Cardiac fibroblast (primary cell): ENCODE data around the gene TNIK.
A peak's percentile ranks its signal among the peaks of the same experiment; 100 is the strongest.

Experiments
- DNase-seq, 2 donors: peaks; one replicate each; pipeline versions ENCODE4 v3.0.0 to v3.0.0-alpha.2; 2010; ENCODE audit warnings: low read depth in 2 of 2
- H3K4me3 ChIP-seq, 2 donors: replicated peaks in 1 of 2; 1 replicate in 1 of 2; 2 replicates in 1 of 2; pipeline ENCODE4 v1.5.1; 2011; ENCODE audit warnings: low read depth in 2 of 2, low read length in 2 of 2, mild to moderate bottlenecking in 2 of 2, moderate library complexity in 1 of 2
- TF ChIP-seq, protein P1 (sequence below): IDR thresholded peaks from one replicate; pipeline ENCODE4 v1.5.1; 2011; ENCODE audit warnings: low read depth, mild to moderate bottlenecking, low read length, inconsistent platforms

The TNIK gene

DNA sequence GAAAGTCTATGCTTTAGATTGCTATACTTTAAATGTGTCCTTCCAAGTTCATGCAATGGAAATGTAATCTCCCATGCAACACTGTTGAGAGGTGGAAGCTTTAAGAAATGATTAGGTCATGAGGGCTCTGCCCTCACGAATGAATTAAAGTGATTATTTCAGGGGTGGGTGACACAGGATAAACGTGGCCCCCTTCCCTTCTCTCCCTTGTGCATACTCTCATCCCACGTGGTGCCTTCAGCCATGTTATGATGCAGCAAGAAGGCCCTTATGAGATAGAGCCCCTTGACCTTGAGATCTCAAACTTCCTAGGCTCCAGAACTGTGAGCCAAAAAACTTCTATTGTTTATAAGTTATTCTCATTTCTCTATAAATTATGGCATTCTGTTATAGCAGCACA lies 183.3 kb downstream of the TNIK start:
- no peak for DNase-seq
- TF ChIP-seq, protein P1, sequence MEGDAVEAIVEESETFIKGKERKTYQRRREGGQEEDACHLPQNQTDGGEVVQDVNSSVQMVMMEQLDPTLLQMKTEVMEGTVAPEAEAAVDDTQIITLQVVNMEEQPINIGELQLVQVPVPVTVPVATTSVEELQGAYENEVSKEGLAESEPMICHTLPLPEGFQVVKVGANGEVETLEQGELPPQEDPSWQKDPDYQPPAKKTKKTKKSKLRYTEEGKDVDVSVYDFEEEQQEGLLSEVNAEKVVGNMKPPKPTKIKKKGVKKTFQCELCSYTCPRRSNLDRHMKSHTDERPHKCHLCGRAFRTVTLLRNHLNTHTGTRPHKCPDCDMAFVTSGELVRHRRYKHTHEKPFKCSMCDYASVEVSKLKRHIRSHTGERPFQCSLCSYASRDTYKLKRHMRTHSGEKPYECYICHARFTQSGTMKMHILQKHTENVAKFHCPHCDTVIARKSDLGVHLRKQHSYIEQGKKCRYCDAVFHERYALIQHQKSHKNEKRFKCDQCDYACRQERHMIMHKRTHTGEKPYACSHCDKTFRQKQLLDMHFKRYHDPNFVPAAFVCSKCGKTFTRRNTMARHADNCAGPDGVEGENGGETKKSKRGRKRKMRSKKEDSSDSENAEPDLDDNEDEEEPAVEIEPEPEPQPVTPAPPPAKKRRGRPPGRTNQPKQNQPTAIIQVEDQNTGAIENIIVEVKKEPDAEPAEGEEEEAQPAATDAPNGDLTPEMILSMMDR: no peak
- no peak overlapping the region for H3K4me3 ChIP-seq

DNA sequence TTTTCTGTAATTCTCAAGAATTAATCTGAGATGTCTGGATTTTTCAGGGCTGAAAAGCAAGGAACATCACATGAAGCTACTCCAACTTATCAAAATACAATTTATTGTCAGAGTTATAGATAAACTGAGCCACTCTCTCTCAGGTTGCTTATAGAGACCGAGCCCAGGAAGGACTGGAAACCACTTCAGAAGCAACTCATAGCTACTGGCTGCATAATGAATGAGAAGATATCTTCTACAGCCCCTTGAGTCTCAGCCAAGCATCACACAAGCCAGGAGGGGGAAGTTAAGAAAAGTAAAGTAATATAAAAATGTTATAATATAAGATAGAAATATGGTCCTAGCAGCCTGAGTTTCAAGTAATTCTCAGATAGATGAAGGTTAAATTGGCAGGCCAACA lies 186.0 kb downstream of the TNIK start:
- no peak for DNase-seq
- no peak overlapping the region for H3K4me3 ChIP-seq
- TF ChIP-seq, protein P1: no peak

DNA sequence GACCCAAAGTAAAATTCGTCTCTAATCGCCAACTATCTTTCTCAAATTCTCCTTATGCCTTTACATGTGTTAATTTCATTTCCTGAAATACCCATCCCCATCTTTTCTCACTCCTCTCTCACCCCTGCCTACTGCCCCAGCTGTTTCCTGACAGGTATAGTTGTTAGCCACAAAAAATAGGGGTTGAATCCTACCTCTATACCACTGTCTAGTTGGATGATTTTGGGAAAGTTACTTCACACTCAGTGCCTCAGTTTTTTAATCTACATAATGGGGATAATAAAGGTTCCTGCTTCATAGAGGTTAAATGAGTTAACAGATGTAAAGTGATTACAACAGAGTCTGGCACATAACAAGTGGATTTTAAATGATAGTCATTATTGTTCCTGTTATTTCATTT lies 189.7 kb downstream of the TNIK start:
- DNase-seq: no peak
- TF ChIP-seq, protein P1: no peak
- H3K4me3 ChIP-seq: no peak overlapping the region

DNA sequence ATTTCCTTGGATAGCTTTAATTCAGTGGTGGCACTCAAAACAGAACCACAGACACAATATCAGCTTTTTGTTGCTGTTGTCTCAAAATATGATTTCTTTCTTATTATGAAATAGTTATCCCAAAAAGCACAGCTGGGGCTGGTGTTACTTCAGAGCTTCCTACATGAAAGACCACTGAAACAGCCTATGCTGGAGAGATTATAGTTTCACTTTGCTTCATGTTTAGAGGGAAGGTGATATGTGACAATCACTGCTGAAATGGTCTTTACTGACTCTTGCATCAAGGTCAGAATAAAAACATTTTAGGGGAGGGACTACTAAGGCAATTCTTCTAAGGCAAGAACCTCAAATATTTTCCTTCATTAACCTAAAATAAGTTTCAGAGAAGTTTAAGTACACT lies 190.7 kb downstream of the TNIK start:
- TF ChIP-seq, protein P1: no peak
- DNase-seq: peak in 1 of 2 donors; percentile 12
- H3K4me3 ChIP-seq: no peak overlapping the region

DNA sequence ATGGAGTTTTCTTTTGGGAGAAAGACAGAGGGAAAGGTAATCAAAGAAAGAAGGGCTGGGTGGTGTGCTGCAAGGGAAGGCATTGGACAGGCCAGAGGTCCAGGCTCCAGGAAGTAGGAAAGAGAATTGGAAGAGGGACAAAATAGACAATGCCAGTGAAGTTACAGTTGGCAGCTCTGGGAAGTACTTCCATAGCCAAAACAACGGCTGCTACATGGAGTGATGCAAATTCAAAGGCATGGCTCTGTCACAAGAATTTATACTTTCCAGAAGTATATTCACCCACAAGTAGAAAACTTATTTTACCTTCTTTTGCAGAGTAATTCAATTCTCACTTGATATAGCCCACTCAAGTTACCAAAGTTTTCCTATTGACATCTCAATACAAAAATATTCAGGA lies 191.5 kb downstream of the TNIK start:
- no peak overlapping the region for H3K4me3 ChIP-seq
- TF ChIP-seq, protein P1: no peak
- DNase-seq: peak in 1 of 2 donors; percentile 14

DNA sequence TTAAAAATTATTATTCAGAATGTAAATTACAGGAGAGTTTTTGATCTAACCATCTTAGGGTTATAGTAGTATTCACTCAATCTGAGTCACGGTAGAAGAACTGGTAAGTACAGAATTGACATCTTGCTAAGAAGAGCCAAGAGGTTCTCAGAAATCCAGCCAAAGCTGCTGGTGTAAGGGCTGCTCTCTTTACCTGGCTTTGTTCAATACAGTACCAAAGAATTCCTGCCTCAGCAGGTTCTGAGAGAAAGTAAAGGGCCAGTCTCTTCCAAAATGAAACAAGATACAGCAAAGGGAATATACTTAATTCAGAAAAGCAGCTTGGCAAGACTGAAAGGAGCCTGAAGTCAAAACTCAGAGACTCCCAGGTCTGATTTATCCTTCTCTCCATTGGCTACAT lies 193.1 kb downstream of the TNIK start:
- no peak for DNase-seq
- H3K4me3 ChIP-seq: no peak overlapping the region
- TF ChIP-seq, protein P1: no peak

DNA sequence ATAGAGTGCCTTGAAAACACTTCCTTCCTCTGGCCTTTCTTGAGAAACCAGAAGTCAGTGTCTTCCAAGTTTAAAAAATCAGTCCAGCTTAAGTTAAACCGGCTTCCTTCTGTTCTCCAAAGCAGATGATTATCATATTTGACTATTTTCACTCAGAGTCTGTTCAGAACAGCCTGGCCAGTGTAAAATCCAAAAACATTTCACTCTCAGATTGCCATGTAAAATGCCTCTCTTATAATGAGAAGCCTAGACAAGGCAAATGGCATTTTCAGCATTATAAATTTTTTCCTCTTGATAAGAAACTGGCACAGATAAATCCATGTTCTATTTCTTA lies 193.5 kb downstream of the TNIK start:
- no peak for DNase-seq
- no peak overlapping the region for H3K4me3 ChIP-seq
- TF ChIP-seq, protein P1: no peak
